ENCODE results near the gene TTC23.

TTC23 gene

DNA sequence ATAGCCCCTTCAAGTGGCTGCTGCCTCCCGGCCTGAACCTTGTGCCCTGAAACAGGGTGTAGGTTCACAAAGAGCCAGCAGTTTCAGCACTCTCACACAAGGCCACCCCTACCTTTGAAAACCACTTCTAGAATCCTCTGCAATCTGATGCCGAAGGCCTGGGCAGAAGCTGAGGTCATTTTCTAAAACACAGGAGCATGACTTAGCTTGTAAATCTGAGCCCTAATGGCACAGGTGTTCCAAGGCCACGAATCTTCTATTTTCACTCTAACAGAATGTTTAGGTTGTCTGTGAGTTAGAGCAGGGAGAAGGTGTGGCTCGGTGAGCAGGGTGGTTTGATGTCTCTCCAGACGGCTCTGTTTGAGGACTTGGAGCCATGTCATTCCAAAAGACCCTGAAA is 82.2 kb downstream of the TTC23 start:
- H3K27me3 ChIP-seq = no peaks in the 10 kb centered on the region
- H3K4me1 ChIP-seq = peaks cover 19 to 39% (median 34%) of the 10 kb centered on the region in 10 experiments
- no peaks in the 10 kb centered on the region for H3K36me3 ChIP-seq
- H4K20me1 ChIP-seq = no peaks in the 10 kb centered on the region
- H3K9ac ChIP-seq = peak overlapping the region in 8 of 11 experiments; percentile 11 to 49 (median 23); a peak in 8 of 22 replicates
- H3K9me3 ChIP-seq (replicated peaks in 1 of 11) = no peaks in the 10 kb centered on the region
- peak overlapping the region in 8 of 11 experiments; percentile 47 to 77 (median 65); a peak in 13 of 22 replicates for H3K27ac ChIP-seq
- H3K4me3 ChIP-seq = no peak overlapping the region; a peak in 1 of 20 replicates
- no peak for TF ChIP-seq Cebpa-rat (IDR thresholded peaks at IDR 0.05)
- H3K4me2 ChIP-seq = peak overlapping the region; percentile 3 to 92 (median 86); a peak in 21 of 22 replicates

DNA sequence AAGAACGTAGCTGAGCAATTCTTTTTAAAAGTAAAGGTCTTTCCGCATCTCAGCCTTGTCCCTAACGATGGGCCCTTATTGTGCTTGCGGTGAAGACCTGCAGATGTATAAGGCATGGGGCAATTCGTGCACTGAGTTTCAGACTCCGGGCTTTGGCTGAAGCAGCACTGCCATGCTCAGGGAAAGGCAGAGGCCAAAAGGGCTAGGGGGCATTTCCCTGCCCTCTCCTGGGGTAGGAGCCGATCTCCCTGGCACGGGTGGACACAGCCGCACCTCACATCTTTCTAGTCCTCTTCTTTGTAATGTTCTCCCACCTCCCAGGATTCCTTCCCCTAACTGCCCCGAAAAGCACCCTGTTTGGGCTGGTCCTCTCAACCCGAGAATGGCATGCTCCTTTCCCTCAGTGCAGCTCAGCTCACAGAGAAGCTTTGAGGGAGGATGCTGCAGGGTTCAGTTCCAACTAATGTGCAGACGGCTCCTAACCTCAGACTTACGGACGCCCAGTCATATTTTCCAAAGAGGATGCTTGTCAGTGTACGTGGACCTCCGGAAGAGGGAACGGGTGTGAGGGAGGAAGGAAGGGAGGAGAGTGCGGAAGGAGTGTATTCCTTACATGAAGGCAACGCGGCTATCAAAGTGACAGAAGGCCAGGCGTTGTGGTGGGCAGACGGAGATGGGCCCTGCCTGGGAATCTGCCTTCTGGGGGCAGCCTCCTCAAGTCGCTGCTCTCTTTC is 83.3 kb downstream of the TTC23 start:
- no peaks in the 10 kb centered on the region for H4K20me1 ChIP-seq
- H3K27me3 ChIP-seq = no peaks in the 10 kb centered on the region
- no peak overlapping the region for H3K9ac ChIP-seq
- H3K9me3 ChIP-seq (replicated peaks in 1 of 11) = no peaks in the 10 kb centered on the region
- peak overlapping the region in 1 of 11 experiments; percentile 73; a peak in 2 of 22 replicates for H3K27ac ChIP-seq
- no peak for TF ChIP-seq Cebpa-rat (IDR thresholded peaks at IDR 0.05)
- no peaks in the 10 kb centered on the region for H3K36me3 ChIP-seq
- no peak overlapping the region for H3K4me3 ChIP-seq
- peaks cover 19 to 39% (median 34%) of the 10 kb centered on the region in 10 experiments for H3K4me1 ChIP-seq
- peak overlapping the region in 6 of 11 experiments; percentile 68 to 92 (median 88); a peak in 6 of 22 replicates for H3K4me2 ChIP-seq

DNA sequence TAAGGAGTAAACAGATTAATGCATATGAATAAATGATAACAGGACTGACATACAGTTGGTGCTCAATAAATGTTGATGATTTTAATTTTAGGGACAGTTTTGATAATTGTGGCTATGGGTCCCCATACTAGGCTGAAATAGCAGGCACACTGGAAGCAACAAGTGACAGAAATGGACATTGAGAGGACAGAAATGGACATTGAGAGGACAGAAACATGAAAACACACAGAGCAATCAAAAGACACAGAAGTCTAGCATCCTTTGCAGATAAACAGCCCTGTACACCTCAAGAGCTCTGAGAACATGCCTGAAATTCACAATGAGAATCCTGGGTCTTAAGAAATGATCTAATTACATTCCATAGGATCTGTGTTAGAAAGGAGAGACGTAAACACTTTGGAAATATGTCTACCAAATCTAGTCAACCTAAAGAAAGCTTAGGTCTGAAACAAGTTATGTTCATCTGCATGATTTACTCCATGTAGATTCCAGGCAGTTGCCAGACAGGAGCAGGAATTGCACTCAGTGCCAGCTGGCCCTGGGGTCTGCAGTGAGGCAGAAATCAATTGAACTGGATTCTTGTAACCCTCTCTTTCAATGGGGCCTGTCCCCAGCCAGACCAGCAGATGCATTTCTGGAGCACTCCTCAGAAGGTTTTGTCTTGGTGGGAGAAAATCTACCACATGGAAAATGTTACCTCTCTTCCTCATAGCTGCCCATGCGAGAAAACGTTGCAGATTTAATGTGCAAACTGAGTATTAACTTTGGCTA is 84.2 kb downstream of the TTC23 start:
- Histone ChIP-seq H3K27me3 (no peaks in the 10 kb centered on the region), H3K4me3 (no peak overlapping the region), H3K36me3 (no peaks in the 10 kb centered on the region), H3K4me1 (peaks cover 19 to 39% (median 34%) of the 10 kb centered on the region in 10 experiments), H4K20me1 (no peaks in the 10 kb centered on the region), H3K9ac (no peak overlapping the region), H3K4me2 (no peak overlapping the region), H3K27ac (no peak overlapping the region), H3K9me3 (replicated peaks in 1 of 11) (no peaks in the 10 kb centered on the region)
- no peak for TF ChIP-seq Cebpa-rat (IDR thresholded peaks at IDR 0.05)

DNA sequence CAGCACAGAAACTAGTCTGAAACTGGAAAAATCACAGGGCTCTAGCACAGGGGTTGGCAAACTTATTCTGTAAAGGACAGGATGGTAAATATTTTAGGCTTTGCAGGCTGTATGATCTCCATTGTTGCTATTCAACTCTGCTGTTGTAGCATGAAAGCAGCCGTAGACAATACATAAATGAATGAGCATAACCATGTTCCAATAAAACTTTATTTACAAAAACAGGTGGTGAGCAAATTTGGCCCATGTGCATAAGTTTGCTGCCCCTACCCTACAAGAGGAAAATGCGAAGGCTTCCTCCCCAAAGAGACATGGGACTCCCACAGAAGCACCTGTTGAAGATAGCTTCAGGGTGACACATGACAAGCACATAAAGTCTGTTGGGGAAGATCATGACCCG is 85.3 kb downstream of the TTC23 start:
- Histone ChIP-seq H4K20me1 (no peaks in the 10 kb centered on the region), H3K27me3 (no peaks in the 10 kb centered on the region), H3K9me3 (replicated peaks in 1 of 11) (no peaks in the 10 kb centered on the region), H3K27ac (no peak overlapping the region), H3K36me3 (no peaks in the 10 kb centered on the region), H3K4me3 (no peak overlapping the region), H3K4me2 (no peak overlapping the region), H3K4me1 (peaks cover 19 to 36% (median 29%) of the 10 kb centered on the region in 10 experiments), H3K9ac (no peak overlapping the region)
- no peak for TF ChIP-seq Cebpa-rat (IDR thresholded peaks at IDR 0.05)

DNA sequence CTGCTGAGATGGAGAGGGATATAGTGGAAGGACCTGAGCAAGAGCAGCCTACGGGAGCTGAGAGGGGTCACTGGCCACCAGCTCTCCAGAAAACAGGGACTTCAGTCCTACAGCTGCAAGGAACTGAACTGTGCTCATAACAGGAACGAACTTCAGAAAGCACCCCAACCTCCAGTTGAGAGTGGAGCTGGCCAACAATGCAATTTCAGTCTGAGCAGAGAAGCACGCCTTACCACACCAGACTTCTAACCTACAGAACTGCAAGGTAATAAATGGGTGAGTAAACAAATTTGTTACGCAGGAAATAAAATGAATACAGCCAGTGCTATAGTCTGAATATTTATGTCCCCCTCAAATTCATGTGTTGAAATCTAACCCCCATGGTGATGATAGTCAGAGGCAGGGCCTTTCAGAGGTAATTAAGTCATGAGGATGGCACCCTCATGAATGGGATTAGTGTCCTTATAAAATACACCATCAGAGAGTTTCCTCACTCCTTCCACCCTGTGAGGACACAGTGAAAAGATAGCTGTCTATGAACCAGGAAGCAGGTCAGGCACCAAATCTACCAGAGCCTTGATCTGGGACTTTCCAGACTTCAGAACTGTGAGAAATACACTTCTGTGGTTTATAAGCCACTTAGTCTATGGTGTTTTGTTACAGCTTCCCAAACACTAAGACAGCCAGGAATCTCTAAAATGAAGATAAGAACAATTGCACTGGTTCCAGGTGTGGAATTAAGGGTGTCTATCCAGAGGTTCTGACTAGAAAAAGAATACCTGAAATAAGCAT is 85.9 kb downstream of the TTC23 start:
- Histone ChIP-seq H3K4me3 (no peak overlapping the region), H3K36me3 (no peaks in the 10 kb centered on the region), H3K4me2 (no peak overlapping the region)

DNA sequence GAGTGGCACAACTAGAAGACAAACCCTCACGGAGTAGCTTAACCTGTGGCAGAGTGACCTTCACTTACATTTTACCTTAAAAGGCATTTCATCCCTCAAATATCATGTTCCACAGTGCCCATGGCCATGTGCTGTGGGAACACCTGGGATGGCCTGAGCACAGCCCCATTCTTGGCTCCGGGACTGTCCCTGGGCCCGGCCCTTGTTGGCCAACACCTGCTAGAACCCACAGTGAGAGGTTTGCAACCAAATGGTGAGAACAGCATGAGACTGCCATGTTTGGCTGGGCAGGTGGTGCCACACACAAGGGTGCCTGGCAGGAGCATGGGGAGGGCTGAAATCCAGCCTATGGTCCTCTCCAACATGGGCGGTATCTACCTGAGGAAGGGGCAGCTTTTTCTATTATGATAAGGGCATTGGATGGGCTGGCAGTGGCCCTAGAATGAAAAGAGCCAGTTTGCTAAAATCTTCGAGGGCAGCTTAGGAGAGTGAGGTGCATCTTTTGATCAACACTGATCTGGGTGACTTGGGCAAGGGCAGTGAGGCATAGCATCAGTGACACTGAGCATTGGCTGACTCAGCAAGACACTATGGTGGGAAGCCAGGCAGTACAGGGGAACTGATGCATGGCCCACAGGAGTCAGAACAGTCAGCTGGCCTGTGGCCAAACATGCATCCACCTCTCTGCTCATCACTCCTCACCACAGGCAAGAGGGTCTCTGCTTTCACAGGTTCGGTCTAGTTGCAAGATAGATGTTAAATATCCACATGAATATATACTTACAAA is 90.6 kb downstream of the TTC23 start:
- peak overlapping the region in 6 of 11 experiments; percentile 2 to 33 (median 22); a peak in 7 of 22 replicates for H3K4me2 ChIP-seq
- no peaks in the 10 kb centered on the region for H4K20me1 ChIP-seq
- no peak overlapping the region for H3K9ac ChIP-seq
- H3K4me1 ChIP-seq = peaks cover 0 to 11% (median 8%) of the 10 kb centered on the region in 10 experiments; a peak in 12 of 20 replicates
- no peaks in the 10 kb centered on the region for H3K9me3 ChIP-seq (replicated peaks in 1 of 11)
- no peaks in the 10 kb centered on the region for H3K27me3 ChIP-seq
- no peak overlapping the region for H3K27ac ChIP-seq
- no peak for TF ChIP-seq Cebpa-rat (IDR thresholded peaks at IDR 0.05)
- no peak overlapping the region for H3K4me3 ChIP-seq
- no peaks in the 10 kb centered on the region for H3K36me3 ChIP-seq

More for the DNA sequence above, 85.9 kb downstream of the TTC23 start:
- no peak overlapping the region for H3K27ac ChIP-seq
- H3K4me1 ChIP-seq = peaks cover 14 to 35% (median 29%) of the 10 kb centered on the region in 10 experiments
- H3K9me3 ChIP-seq (replicated peaks in 1 of 11) = no peaks in the 10 kb centered on the region
- no peaks in the 10 kb centered on the region for H3K27me3 ChIP-seq
- H3K9ac ChIP-seq = no peak overlapping the region
- TF ChIP-seq Cebpa-rat (IDR thresholded peaks at IDR 0.05) = no peak
- H4K20me1 ChIP-seq = no peaks in the 10 kb centered on the region

DNA sequence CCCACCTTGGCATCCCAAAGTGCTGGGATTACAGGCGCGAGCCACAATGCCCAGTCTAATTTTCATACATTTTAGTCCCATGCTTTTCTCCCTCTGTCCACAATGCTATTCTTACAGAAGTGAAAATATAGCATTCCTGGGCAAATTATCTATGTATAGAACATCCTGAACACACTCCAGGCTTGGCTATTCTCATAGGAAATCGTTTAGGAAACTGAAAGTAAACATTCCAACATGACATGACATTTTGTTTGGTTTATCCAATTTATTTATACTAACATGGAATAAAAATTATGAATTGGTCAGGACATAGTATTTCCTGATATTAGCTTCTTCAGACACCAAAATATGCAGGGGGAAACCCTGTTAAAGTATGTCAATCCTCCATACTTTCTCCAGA is 91.9 kb downstream of the TTC23 start:
- H4K20me1 ChIP-seq = no peaks in the 10 kb centered on the region
- H3K27me3 ChIP-seq = no peaks in the 10 kb centered on the region
- H3K4me2 ChIP-seq = no peak overlapping the region
- no peak for TF ChIP-seq Cebpa-rat (IDR thresholded peaks at IDR 0.05)
- H3K4me3 ChIP-seq = no peak overlapping the region
- no peak overlapping the region for H3K9ac ChIP-seq
- H3K27ac ChIP-seq = no peak overlapping the region
- no peaks in the 10 kb centered on the region for H3K36me3 ChIP-seq
- peaks cover 0 to 11% (median 8%) of the 10 kb centered on the region in 10 experiments; a peak in 12 of 20 replicates for H3K4me1 ChIP-seq
- H3K9me3 ChIP-seq (replicated peaks in 1 of 11) = no peaks in the 10 kb centered on the region

DNA sequence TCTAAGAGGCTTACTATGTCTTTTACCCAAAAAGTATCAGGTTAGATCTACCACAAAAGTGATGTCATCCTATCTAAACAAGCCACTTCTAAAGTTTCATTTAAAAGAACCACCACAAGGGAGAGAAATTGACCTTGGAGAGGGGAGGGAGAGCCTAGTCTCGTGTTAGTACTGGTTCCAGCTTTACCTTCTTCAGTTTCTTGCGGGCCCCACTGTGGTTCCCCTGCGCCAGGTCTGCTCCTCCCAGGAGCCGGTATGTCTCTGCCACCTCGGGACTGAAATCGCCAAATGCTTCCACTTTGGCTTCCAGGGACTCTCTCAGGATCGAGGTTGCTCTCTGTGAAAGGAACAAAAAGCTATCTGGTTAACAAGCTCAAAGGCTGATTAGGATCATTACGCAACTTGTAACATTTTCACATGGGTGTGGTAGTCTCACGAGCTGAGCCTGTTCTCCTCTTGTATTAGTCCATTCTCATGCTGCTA is 93.4 kb downstream of the TTC23 start:
- no peak overlapping the region for H3K27ac ChIP-seq

More for the DNA sequence above, 93.4 kb downstream of the TTC23 start:
- Histone ChIP-seq H3K9me3 (replicated peaks in 1 of 11) (no peaks in the 10 kb centered on the region), H3K4me3 (no peak overlapping the region), H3K4me2 (no peak overlapping the region), H4K20me1 (no peaks in the 10 kb centered on the region), H3K36me3 (no peaks in the 10 kb centered on the region), H3K27me3 (no peaks in the 10 kb centered on the region), H3K4me1 (peaks cover 0 to 11% (median 8%) of the 10 kb centered on the region in 10 experiments; a peak in 12 of 20 replicates), H3K9ac (no peak overlapping the region)
- peak in 9 of 11 experiments; percentile 35 to 87 (median 60); a peak in 12 of 22 replicates for TF ChIP-seq Cebpa-rat (IDR thresholded peaks at IDR 0.05)
